Right atrium auricular region (tissue), 2 donors: ENCODE results near the gene NDFIP1. TPM values are rescaled to one million over a fixed set of nuclear protein-coding genes. Genes with fewer than 3 reads are reported as not detected.

ENCODE experiments used
- DNase-seq: peaks from one replicate; pipeline ENCODE4 v3.0.0-alpha.2; 2019; ENCODE audit warnings: low spot score
- H3K27ac ChIP-seq, 2 donors: fragments of 200-600 bp; sonication (generic); 1 replicate in 1 of 2; 2 replicates in 1 of 2; pipeline ENCODE4 v1.5.1; 2016 to 2019
- H3K27me3 ChIP-seq, 2 donors: fragments of 200-600 bp; sonication (generic); one replicate each; pipeline versions ENCODE4 v1.5.1 to v1.6.0; 2017 to 2019
- H3K36me3 ChIP-seq: fragments of 200-600 bp; sonication (generic); one replicate; pipeline ENCODE4 v1.5.1; 2016
- H3K4me1 ChIP-seq, 2 donors: fragments of 200-600 bp; sonication (generic); one replicate each; pipeline versions ENCODE4 v1.5.1 to v1.6.0; 2017 to 2019
- H3K4me3 ChIP-seq, 2 donors: fragments of 200-600 bp; sonication (generic); 1 replicate in 1 of 2; 2 replicates in 1 of 2; pipeline ENCODE4 v1.5.1; 2017 to 2019; ENCODE audit warnings: mild to moderate bottlenecking in 1 of 2, moderate library complexity in 1 of 2
- H3K9me3 ChIP-seq, 2 donors: fragments of 200-600 bp; sonication (generic); one replicate each; pipeline ENCODE4 v1.5.1; 2019
- CTCF ChIP-seq, 2 donors: fragments of 200-600 bp; sonication (generic); IDR thresholded peaks; one replicate each; pipeline ENCODE4 v1.5.1; 2019; ENCODE audit warnings: antibody characterized with exemption in 2 of 2
- total RNA-seq, 2 donors: library from RNA; depleted of rRNA; stranded (reverse); fragments of >200 nt; gene quantifications; one replicate each; pipeline ENCODE4 v1.1.0, GENCODE V29; 2016

Gene NDFIP1
- total RNA-seq, 2 donors from 2014 or later, result 69.3 to 75.0 TPM

GRCh38 chr5:142181547-142182163, 73.1 kb downstream of the NDFIP1 start:
- H3K27me3 ChIP-seq, result no peaks in the 10 kb centered on the region
- no peaks in the 10 kb centered on the region for H3K36me3 ChIP-seq
- no peak for TF ChIP-seq CTCF (IDR thresholded peaks at IDR 0.05)
- no peaks in the 10 kb centered on the region for H3K9me3 ChIP-seq
- no peak overlapping the region for H3K4me3 ChIP-seq
- no peaks in the 10 kb centered on the region for H3K4me1 ChIP-seq
- DNase-seq, result no peak
- no peak overlapping the region for H3K27ac ChIP-seq

DNA sequence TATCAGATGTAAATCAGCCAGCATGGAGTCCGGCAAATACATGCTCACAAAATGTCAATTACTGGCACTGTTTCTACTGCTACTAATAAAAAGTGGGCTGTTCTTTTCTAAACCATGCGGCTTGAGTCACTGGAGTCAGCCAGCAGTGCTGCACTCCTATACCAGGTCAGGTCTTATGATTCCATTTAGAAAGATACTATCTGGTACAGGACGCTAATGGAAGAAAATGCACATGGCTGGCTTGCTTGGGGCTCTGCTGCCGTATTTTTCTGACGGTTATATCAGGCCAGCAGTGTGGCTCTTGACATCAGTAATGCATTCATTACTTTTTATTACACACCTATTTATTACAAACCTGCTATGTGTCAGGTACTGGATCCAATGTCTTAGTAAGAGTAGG, 74.3 kb downstream of the NDFIP1 start:
- Histone ChIP-seq H3K4me3 (no peak overlapping the region), H3K9me3 (no peaks in the 10 kb centered on the region), H3K27ac (no peak overlapping the region), H3K4me1 (no peaks in the 10 kb centered on the region), H3K27me3 (no peaks in the 10 kb centered on the region), H3K36me3 (no peaks in the 10 kb centered on the region)
- TF ChIP-seq CTCF (IDR thresholded peaks at IDR 0.05), result no peak
- DNase-seq, result no peak

DNA sequence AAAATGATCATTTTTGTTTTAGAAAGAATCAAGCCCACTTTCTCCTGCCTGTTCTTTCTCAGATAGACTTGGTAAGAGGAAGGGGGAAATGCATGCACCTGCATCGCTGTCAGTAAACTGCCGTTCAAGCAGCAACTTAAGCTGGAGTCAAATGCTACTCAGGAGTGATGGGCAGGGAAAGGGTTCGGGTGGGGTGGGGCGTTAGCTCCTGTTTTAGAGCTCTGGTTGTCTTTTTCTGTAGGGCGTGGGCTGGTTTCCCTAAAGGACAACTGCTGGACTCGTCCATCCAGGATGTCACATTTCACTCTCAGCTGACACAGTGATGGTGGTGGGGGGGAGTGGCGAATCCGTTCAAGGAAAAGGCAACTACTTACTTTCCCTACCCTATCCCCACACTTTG, 75.0 kb downstream of the NDFIP1 start:
- Histone ChIP-seq H3K27ac (no peak overlapping the region), H3K9me3 (no peaks in the 10 kb centered on the region), H3K36me3 (no peaks in the 10 kb centered on the region), H3K4me1 (no peaks in the 10 kb centered on the region), H3K27me3 (no peaks in the 10 kb centered on the region), H3K4me3 (no peak overlapping the region)
- DNase-seq, result no peak
- TF ChIP-seq CTCF (IDR thresholded peaks at IDR 0.05), result no peak

- Histone ChIP-seq H3K27me3 (no peaks in the 10 kb centered on the region), H3K9me3 (no peaks in the 10 kb centered on the region), H3K4me1 (no peaks in the 10 kb centered on the region), H3K4me3 (no peak overlapping the region), H3K27ac (no peak overlapping the region), H3K36me3 (no peaks in the 10 kb centered on the region)
- DNase-seq, result no peak
- TF ChIP-seq CTCF (IDR thresholded peaks at IDR 0.05), result no peak
Measured at GRCh38 chr5:142184988-142185387, 76.4 kb downstream of the NDFIP1 start.

GRCh38 chr5:142186514-142186856, 77.9 kb downstream of the NDFIP1 start:
- no peak overlapping the region for H3K27ac ChIP-seq
- no peak for DNase-seq
- no peaks in the 10 kb centered on the region for H3K9me3 ChIP-seq
- no peak for TF ChIP-seq CTCF (IDR thresholded peaks at IDR 0.05)
- H3K4me1 ChIP-seq, result no peaks in the 10 kb centered on the region
- H3K4me3 ChIP-seq, result no peak overlapping the region
- H3K27me3 ChIP-seq, result no peaks in the 10 kb centered on the region
- no peaks in the 10 kb centered on the region for H3K36me3 ChIP-seq
